ENCODE measurements around the gene MX2.
"Not testable (repeated sequence)": the region's sequence is repeated elsewhere in the genome, so short reads cannot be mapped to it uniquely, and the experiment has no call there.

Gene MX2

GRCh38 chr21:41350436-41351155 is 11.2 kb upstream of the MX2 start:
- TF ChIP-seq, protein P1, sequence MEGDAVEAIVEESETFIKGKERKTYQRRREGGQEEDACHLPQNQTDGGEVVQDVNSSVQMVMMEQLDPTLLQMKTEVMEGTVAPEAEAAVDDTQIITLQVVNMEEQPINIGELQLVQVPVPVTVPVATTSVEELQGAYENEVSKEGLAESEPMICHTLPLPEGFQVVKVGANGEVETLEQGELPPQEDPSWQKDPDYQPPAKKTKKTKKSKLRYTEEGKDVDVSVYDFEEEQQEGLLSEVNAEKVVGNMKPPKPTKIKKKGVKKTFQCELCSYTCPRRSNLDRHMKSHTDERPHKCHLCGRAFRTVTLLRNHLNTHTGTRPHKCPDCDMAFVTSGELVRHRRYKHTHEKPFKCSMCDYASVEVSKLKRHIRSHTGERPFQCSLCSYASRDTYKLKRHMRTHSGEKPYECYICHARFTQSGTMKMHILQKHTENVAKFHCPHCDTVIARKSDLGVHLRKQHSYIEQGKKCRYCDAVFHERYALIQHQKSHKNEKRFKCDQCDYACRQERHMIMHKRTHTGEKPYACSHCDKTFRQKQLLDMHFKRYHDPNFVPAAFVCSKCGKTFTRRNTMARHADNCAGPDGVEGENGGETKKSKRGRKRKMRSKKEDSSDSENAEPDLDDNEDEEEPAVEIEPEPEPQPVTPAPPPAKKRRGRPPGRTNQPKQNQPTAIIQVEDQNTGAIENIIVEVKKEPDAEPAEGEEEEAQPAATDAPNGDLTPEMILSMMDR (IDR thresholded peaks at IDR 0.05; ENCODE audit: low read depth, low read length), result no peak
- H3K4me3 ChIP-seq (ENCODE audit: low read depth, low read length), result no peak overlapping the region

GRCh38 chr21:41357546-41357945 is 4.3 kb upstream of the MX2 start:
- no peak overlapping the region for H3K4me3 ChIP-seq (ENCODE audit: low read depth, low read length)
- TF ChIP-seq, protein P1 (IDR thresholded peaks at IDR 0.05; ENCODE audit: low read depth, low read length), result no peak

DNA sequence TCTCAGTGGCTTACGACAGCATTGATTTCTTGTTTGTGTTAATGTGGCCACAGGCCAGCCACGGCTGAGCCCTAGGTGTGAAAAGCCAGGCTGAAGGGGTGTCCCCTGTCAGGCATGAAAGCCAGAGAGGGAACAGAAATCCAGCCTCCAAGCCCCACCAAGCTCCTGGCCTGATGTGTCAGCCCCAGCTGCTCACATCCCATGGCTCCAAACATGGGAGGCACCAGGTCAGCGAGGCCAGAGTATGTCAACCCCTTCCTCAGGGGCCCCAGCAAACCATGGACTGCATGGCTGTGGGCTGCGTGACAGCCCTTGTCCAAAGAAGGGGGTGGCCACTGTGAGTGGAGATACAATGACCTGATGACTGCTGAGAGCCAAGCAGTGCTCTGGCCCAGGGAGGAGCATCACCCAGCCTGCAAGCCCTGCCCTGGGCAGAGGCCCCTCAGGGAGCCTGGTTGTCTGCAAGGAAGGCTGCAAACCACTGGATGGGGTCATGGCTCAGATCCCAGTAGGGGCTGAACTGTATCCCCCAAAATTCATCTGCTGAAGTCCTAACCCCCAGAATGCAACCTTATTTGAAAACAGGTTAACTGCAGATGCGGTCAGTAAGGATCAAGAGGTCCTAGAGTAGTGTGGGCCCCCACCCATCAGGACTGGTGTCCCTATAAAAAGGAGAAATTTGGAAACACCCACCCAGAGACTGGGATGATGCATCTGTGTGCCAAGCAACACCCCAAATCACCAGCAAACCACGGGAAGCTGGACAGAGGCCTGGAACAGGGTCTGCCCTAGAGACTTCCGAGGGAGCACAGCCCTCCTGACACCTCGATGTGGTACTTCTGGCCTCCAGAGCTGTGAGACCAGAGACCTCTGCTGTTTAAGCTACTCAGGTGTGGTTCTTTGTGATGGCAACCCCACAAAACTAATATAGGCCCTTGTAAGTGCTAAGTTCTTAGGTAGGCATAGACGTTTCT is 3.3 kb upstream of the MX2 start:
- TF ChIP-seq, protein P1 (IDR thresholded peaks at IDR 0.05; ENCODE audit: low read depth, low read length), result no peak
- no peak overlapping the region for H3K4me3 ChIP-seq (ENCODE audit: low read depth, low read length)

- no peak overlapping the region for H3K4me3 ChIP-seq (ENCODE audit: low read depth, low read length)
- TF ChIP-seq, protein P1 (IDR thresholded peaks at IDR 0.05; ENCODE audit: low read depth, low read length), result no peak
These were observed 2.5 kb upstream of the MX2 start for GRCh38 chr21:41359286-41359685.

DNA sequence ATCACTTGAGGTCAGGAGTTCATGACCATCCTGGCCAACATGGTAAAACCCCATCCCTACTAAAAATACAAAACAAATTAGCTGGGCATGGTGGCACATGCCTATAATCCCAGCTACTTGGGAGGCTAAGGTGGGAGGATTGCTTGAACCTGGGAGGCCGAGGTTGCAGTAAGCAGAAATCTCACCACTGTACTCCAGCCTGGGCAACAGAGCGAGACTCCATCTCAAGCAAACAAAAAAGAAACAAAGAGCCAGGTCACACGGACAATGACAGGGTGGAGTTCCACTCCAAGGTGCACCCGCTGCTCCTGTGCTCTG is 2.1 kb upstream of the MX2 start:
- not testable (repeated sequence) for H3K4me3 ChIP-seq (ENCODE audit: low read depth, low read length)

DNA sequence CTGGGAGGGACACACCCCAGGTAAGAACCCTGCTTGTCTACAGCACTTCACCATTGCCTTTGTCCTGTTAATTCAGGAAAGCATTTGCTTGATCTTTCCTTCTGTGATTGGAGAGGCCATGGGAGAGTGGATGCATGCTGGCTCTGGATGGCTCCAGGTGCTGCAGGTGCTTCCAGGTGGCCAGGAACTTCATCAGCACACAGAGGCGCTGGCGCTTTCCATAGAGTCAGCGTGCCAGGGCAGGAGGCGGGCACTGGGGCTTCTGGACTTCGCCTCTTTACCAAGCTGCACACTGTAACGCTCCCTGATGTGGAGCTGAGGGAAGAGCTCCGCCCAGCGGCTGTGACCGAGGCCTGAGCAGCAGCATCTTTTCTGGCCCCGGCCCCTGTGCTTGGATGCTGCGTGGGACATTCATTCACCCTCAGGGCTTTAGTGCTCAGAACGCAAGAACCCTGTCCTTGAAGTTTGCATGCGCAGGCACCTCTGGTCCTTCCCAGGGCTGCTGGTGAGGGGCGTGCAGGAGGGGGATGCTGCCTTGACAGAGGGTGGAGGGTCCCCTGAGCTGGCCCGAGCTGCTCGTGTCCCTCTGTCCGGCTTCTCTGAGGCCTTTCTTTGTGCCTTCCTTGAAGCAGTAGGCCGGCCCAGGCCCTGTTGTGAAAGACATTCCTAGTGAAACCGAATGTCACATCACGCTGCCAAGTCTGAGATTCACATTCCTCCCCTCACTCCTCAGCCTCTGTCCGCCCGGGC is 1.6 kb upstream of the MX2 start:
- TF ChIP-seq, protein P1 (IDR thresholded peaks at IDR 0.05; ENCODE audit: low read depth, low read length), result no peak
- H3K4me3 ChIP-seq (ENCODE audit: low read depth, low read length), result no peak overlapping the region

DNA sequence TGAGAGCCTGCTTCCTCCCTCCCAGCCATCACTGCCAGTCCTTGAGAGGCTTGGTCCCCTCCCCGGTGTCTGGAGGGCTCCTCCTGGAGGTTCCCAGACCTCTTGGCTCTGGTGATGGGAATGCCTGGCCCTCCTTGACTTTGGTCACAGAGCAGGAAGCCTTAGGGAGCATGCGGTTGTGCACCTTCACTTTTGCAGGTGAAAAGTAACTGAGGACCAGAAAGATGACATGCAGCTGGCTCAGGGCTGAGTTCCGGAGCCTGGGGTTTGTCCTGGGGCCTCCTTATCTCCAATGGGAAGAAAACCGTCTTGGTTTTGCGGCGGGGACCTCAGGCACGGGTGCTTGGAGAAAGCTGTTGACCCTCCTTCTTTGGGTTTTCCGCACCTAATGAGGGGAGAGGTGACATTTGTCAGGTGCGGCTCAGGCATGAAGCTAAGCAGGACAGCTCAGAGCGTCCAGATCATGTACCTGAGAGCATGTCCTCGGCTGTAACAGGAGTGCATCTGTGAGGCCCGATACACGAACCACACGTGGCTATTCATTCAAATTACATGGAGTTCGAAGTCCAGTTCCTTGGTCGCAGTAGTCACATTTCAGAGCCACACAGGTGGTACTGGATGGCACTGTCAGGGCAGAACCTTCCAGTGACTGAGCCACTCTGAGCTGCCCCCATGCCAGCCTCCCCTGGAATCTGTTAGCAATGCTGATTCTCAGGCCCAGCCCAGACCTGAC is 608 bp upstream of the MX2 start:
- TF ChIP-seq, protein P1 (IDR thresholded peaks at IDR 0.05; ENCODE audit: low read depth, low read length), result no peak
- no peak overlapping the region for H3K4me3 ChIP-seq (ENCODE audit: low read depth, low read length)
